Neutrophil (primary cell): ENCODE results near the gene ELAC1.
"Not testable (repeated sequence)": the region's sequence is repeated elsewhere in the genome, so short reads cannot be mapped to it uniquely, and the experiment has no call there.

Experiments
- H3K27ac ChIP-seq: fragments of 200-600 bp; sonication (generic); 2 replicates; pipeline ENCODE4 v1.5.1; 2016; ENCODE audit warnings: mild to moderate bottlenecking, moderate library complexity
- H3K27me3 ChIP-seq: fragments of 200-600 bp; sonication (generic); 2 replicates; pipeline ENCODE4 v1.6.0; 2016; ENCODE audit warnings: mild to moderate bottlenecking
- H3K36me3 ChIP-seq: fragments of 200-600 bp; sonication (generic); 2 replicates; pipeline ENCODE4 v1.5.1; 2017
- H3K4me1 ChIP-seq, 2 experiments: fragments of 200-600 bp in 1 of 2; sonication (generic) in 1 of 2; 1 replicate in 1 of 2; 2 replicates in 1 of 2; pipeline versions ENCODE4 v1.5.1 to v1.6.1; 2013 to 2016; ENCODE audit warnings: low read depth in 1 of 2, low read length in 1 of 2, mild to moderate bottlenecking in 1 of 2, moderate library complexity in 1 of 2; ENCODE audit not compliant: control insufficient read depth in 1 of 2, insufficient read depth in 1 of 2
- H3K4me3 ChIP-seq, 2 experiments: fragments of 200-600 bp in 1 of 2; sonication (generic) in 1 of 2; 1 replicate in 1 of 2; 2 replicates in 1 of 2; pipeline ENCODE4 v1.5.1; 2013 to 2016; ENCODE audit warnings: low read depth in 1 of 2, low read length in 1 of 2, mild to moderate bottlenecking in 1 of 2, moderate library complexity in 1 of 2
- H3K9me3 ChIP-seq: fragments of 200-600 bp; sonication (generic); 2 replicates; pipeline ENCODE4 v1.5.1; 2016
- TF ChIP-seq, protein P1 (sequence below): fragments of 200-600 bp; sonication (generic); IDR thresholded peaks from 2 replicates; pipeline ENCODE4 v1.5.1; 2016; ENCODE audit warnings: antibody characterized with exemption

ELAC1 gene

DNA sequence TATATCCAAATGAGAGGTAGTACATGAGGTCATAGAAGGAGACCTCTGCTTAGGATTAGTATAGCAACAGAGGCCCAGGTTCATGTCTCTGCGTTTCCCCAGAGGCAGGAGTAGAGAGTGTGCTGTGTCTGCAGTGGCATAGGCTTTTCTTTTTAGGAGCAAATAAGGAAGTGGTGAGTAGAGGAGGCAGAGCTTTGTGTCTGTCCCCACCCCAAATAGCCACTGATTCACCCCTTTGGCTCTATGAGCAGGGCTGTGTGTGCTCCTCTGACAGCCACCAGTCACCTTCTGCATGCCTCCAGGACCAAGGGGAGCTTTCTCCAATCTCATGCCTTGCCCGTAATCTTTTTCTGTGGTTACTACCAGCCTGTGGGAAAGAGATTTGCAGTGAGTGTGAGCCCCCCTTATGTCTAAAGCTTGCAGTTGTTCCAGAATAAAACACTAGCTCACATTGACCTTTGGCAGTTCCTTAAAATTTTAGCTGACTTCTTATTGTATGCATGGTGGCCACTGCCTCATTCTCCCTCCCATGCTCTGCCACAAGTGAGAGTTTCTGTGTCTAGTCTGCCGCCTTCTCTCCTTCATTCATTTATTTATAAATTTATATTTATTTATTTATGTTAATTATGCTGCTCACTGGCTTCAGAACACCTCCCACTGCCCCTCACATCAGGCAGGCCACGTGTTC, 23.5 kb upstream of the ELAC1 start:
- no peaks in the 10 kb centered on the region for H3K27me3 ChIP-seq
- no peak overlapping the region for H3K4me3 ChIP-seq
- H3K27ac ChIP-seq, result no peak overlapping the region
- no peaks in the 10 kb centered on the region for H3K4me1 ChIP-seq
- TF ChIP-seq, protein P1, sequence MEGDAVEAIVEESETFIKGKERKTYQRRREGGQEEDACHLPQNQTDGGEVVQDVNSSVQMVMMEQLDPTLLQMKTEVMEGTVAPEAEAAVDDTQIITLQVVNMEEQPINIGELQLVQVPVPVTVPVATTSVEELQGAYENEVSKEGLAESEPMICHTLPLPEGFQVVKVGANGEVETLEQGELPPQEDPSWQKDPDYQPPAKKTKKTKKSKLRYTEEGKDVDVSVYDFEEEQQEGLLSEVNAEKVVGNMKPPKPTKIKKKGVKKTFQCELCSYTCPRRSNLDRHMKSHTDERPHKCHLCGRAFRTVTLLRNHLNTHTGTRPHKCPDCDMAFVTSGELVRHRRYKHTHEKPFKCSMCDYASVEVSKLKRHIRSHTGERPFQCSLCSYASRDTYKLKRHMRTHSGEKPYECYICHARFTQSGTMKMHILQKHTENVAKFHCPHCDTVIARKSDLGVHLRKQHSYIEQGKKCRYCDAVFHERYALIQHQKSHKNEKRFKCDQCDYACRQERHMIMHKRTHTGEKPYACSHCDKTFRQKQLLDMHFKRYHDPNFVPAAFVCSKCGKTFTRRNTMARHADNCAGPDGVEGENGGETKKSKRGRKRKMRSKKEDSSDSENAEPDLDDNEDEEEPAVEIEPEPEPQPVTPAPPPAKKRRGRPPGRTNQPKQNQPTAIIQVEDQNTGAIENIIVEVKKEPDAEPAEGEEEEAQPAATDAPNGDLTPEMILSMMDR, result no peak
- no peaks in the 10 kb centered on the region for H3K9me3 ChIP-seq
- peaks cover 74% of the 10 kb centered on the region for H3K36me3 ChIP-seq

DNA sequence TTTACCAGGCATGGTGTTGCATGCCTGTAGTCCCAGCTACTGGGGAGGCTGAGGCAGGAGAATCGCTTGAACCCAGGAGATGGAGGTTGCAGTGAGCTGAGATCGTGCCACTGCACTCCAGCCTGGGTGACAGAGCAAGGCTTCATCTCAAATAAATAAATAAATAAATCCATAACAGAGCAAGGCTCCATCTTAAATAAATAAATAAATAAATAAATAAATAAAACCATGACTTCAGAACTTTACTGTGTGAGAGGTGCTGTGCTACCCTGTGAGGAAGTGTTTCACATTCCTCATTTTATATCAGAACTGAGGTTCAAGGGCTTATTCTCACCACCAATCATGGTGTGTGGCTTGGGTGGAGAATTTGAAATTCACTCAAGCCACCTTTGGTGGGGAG, 21.9 kb upstream of the ELAC1 start:
- H3K27me3 ChIP-seq, H3K27ac ChIP-seq, H3K4me3 ChIP-seq, H3K4me1 ChIP-seq, H3K9me3 ChIP-seq: not testable (repeated sequence)
- H3K36me3 ChIP-seq, result peaks cover 66% of the 10 kb centered on the region

GRCh38 chr18:50947899-50948298, 19.9 kb upstream of the ELAC1 start:
- no peak overlapping the region for H3K27ac ChIP-seq
- H3K4me1 ChIP-seq, result no peaks in the 10 kb centered on the region
- H3K36me3 ChIP-seq, result peaks cover 55% of the 10 kb centered on the region
- H3K27me3 ChIP-seq, result no peaks in the 10 kb centered on the region
- H3K4me3 ChIP-seq, result no peak overlapping the region
- H3K9me3 ChIP-seq, result no peaks in the 10 kb centered on the region
- TF ChIP-seq, protein P1, result no peak

DNA sequence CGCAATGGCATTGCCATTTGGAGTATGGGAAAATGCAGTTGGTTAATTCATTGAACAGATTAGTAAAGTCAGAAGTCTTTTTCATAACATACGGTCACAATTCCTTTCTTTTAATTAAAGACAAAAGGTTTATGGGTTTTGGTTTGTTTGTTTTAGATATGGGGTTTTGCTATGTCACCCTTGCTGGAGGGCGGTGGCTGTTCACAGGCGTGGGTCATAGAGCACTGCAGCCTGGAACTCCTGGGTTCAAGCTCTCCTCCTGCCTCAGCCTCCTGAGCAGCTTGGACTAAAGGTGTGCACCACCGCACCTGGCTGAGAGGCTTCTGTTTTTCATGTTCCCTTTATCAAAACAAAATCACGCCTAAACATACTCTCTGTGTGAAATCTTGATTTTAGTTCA, 18.7 kb upstream of the ELAC1 start:
- no peak overlapping the region for H3K27ac ChIP-seq
- H3K9me3 ChIP-seq, result no peaks in the 10 kb centered on the region
- H3K4me1 ChIP-seq, result no peaks in the 10 kb centered on the region
- H3K27me3 ChIP-seq, result no peaks in the 10 kb centered on the region
- TF ChIP-seq, protein P1, result no peak
- peaks cover 44% of the 10 kb centered on the region for H3K36me3 ChIP-seq
- no peak overlapping the region for H3K4me3 ChIP-seq

DNA sequence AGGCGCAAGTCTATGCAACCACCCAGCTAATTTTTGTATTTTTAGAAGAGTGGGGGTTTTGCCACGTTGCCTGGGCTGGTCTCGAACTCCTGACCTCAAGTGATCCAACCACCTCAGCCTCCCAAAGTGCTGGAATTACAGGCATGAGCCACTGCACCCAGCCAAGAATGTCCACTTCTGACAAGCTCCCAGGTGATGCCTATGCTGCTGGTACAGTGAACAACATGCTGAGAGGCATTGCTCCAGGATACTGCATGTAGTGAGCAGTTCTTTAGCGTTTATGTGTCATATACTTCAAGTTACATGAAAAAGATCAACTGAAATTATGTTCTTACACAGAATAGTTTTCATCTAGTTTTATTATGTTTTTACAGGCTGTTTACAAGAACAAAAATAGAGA, 17.2 kb upstream of the ELAC1 start:
- Histone ChIP-seq H3K4me3 (no peak overlapping the region), H3K27ac (no peak overlapping the region), H3K9me3 (no peaks in the 10 kb centered on the region), H3K4me1 (no peaks in the 10 kb centered on the region), H3K36me3 (peaks cover 29% of the 10 kb centered on the region), H3K27me3 (no peaks in the 10 kb centered on the region)
- TF ChIP-seq, protein P1, result no peak

DNA sequence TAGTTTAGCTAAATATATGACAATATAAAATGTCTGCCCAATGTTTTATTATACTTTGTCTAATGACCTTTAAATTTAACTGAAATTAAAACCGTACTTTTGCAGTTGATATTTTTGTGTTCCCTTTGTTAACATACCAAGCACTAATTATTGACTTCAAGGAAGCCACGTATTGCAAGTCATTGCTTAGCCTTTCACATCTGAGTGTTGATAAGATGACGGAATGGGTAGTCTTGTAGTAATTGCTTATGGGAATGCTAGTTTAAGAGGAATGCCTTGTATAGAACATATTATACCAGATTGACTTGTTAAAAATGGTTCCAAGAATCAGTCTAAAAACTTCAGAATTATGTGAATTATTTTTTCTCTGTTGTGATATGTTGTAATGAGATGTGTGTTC, 14.0 kb upstream of the ELAC1 start:
- TF ChIP-seq, protein P1, result no peak

More for the DNA sequence above, 14.0 kb upstream of the ELAC1 start:
- no peaks in the 10 kb centered on the region for H3K27me3 ChIP-seq
- H3K4me1 ChIP-seq, result no peaks in the 10 kb centered on the region
- H3K36me3 ChIP-seq, result peaks cover 4% of the 10 kb centered on the region
- no peaks in the 10 kb centered on the region for H3K9me3 ChIP-seq
- H3K4me3 ChIP-seq, result no peak overlapping the region
- H3K27ac ChIP-seq, result no peak overlapping the region
